Activated CD4-positive, alpha-beta T cell treated with anti-CD3 and anti-CD28 coated beads for 24 hours (primary cell): ENCODE results near the gene CHMP6.

Source experiments
- DNase-seq, 2 donors: peaks; one replicate each; pipeline ENCODE4 v3.0.0-alpha.2; 2020; ENCODE audit warnings: low read depth in 2 of 2

Gene CHMP6

DNA sequence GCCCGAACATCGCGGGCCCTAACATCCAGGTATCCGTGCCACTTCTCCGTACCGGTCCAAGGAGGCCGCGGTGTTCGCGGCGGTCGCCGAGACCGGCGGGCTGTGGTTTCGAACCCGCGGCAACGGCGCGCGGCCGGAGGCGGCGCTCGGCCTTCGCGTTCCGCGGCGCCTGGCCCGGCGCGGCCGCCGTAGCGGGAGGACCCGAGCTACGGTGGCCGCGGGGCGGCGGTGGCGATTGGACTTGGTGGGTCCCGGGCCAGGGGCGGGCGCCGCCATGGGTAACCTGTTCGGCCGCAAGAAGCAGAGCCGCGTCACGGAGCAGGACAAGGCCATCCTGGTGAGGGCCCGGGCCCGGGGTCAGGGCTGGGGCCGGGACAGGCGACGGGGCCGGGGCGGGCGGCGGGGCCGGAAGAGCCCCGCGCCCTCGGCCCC lies at the start of gene CHMP6:
TSS of gene CHMP6 (plus strand) at position 197 of the 432 bp plus-strand sequence. CDS start at position 275, 78 bp downstream.
- DNase-seq: peak; percentile 53 to 66

- no peak for DNase-seq
Observed at GRCh38 chr17:80942423-80943345, 49.0 kb upstream of the CHMP6 start.

DNA sequence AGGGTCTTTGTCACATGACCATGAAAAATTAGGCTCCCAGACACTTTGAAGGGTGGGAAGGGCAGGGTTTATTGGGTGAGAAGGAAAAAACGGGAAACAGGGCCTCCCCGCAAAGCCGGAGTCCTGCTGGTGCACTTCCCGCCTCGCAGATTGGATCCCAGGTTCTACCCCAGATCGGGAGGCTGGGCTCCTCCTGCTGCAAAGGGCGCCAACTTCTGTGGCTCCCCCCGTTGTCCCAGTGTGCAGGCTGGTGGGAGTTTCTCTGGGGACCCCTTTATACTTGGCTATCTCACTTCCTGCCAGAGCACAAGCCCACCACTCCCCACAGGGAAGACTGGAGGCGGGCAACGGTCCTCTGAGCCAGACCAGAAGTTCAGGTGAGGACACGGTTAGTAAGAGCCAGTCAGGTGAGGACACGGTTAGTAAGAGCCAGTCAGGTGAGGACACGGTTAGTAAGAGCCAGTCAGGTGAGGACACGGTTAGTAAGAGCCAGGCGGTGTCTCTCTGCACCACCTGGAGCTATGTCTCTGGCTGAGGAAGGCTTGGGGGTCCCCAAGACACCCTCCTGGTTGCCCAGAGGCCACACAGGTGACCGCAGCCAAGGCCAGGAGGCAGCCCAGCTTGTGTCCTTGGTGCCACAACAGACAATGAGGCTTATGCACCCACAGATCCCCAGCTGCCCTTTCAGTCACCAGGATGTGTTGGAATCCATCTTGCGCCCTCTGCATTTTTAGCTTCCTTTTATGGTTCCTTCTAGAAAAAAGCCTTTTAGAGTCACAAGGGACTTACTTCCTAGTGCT lies 48.1 kb upstream of the CHMP6 start:
- DNase-seq: no peak

DNA sequence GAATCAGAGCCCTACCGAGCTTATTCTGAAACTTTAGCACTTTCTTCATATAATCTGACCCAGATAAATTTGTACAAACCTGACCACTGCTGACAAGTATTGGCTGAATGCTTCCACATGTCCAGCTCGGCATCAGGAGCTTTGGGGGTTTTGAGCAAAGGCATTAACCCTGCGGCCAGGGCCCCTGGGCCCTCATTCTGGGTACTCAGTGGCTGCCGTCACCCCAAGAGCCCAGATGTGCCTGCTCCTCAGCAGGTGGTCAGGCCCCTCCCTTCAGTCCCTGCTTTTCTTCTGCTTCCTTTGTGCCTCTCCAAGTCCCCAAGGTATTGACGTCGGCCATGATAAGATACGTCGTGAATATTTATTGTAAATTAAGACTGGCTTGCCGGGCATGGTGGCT lies 47.3 kb upstream of the CHMP6 start:
- DNase-seq: no peak

DNA sequence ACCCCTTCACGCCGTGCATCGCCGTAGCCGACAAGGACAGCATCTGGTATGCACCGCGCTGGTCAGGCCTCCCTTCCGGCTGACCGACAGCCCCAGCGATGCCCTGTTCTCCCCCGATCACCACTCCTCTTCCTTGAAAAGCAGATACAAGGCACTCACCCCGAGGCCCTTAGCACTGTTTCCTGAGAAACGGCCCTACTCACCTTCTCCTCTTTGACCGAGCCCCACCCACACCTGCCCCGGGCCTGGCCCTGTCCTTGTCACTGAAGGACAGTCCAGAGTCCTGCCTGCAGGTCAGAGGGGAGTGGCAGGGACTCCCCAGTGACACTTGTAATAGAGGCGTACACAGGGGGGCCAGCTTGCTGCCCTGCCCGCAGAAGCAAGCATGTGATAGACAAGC lies 45.9 kb upstream of the CHMP6 start:
- DNase-seq: no peak

- DNase-seq: no peak
Observed at GRCh38 chr17:80946449-80946848, 45.2 kb upstream of the CHMP6 start.

- no peak for DNase-seq
Observed at GRCh38 chr17:80947200-80947940, 44.3 kb upstream of the CHMP6 start.

- no peak for DNase-seq
Observed at GRCh38 chr17:80948019-80948975, 43.3 kb upstream of the CHMP6 start.

DNA sequence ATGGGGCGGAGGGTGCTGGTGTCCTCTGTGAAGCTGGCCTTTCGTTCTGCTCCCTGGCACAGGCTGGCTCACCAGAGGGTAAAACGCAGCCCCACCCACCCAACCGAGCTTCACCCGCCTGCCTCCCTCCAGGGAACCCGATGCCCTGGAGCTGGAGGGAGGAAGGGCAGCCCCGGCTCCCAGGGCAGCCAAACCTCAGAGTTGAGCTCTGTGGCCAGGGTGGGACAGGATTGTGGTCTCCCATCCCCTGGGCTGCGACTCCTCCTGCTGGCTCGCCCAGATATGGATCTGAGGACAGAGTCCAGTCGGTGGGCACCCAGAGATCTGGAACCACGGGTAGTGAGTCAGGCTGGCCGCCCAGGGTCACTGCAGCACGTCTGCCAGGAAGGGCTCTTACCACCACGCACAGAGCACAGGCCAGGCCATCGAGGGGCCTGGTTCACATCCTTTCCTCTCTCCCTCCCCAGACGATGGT lies 42.6 kb upstream of the CHMP6 start:
- no peak for DNase-seq

DNA sequence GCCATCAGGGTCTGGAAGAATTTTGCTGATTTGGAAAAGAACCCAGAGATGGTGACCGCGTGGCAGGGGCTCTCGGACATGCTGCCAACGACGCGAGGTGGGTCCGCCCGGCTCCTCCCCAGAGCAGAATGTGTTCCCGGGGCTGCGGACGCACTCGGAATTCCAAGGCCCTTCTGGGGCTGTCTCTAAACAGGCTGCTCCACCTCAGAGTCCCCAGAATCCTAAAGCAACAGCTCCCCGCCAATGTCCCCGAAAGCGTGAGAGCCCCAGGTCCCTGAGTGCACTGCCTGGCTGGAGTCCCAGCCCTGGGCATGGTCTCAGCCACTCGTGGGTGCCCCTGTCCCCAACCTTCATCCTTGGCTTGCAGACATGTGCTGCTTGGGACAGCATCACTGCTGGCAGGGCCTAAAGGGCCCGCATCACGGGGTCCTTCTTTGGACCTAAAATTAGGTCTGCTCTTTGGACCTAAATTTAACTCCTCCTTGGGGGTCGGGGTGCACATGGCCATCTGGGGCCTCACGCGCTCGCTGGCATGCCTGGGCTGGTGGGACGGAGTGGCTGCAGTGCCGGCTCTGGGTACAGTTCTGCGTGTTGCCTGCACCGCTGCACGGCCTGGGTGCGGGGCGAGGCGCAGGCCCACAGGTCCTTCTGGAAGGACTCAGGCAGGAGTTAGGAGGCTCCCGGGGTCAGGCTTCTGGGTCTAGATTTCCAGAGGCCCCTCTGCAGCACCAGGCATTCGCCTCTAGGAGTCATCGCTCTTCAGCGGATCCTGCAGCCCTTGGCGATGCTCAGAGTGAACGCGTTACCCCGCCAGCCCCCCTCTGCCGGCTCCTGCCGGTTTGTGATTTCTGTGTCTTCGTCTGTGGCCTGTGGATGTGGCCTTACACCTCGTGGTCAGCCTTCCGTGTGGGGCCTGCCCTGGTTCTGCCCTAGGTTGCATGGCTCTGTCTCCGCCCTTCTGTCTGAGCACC lies 41.9 kb upstream of the CHMP6 start:
- no peak for DNase-seq

- DNase-seq: no peak
Observed at GRCh38 chr17:80950466-80951120, 41.0 kb upstream of the CHMP6 start.

DNA sequence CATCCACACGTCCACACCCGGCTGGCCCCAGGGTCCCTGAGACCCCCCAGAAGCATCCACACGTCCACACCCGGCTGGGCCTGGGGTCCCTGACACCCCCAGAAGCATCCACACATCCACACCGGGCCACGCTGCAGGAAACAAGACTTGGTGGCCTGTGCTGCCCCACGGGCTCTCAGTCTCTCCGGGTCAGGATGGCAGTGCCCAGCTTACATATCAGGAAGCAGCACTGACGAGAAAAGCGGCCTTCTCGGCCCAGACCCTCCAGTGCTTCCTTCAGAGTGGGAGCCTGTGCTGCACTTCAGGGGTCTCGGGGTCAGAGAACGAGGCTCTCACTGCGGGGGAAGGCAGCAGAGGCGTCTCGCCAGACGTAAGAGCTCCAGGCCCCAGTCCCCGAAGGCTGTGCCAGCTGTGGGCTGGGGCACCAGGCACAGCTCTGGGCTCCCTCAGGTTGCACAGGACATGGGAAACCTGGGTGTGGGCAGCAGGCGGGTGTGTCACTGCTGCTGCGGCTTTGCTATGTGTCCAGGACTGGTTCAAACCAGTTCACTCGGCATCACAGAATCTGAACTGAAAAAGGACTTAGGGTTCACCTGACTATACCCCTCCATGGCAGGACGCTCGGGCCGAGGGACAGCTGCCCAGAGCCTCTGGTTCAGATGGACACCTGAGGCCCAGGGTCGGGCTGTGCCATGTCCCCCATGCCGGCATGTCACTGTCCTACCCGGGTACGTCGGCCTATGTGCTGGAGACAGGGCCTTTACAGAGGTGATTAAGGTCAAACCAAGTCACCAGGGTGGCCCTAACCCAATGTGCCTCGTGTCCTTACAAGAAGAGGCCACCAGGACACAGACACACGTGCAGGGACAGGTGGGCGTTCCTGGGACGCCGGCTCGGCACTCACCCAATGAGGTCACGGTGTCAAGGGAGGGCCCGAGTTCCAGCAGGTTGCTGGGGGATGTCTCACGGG lies 40.2 kb upstream of the CHMP6 start:
- no peak for DNase-seq

- DNase-seq: no peak
Observed at GRCh38 chr17:80952291-80952690, 39.4 kb upstream of the CHMP6 start.

GRCh38 chr17:80953471-80954315 lies 37.9 kb upstream of the CHMP6 start:
- no peak for DNase-seq

DNA sequence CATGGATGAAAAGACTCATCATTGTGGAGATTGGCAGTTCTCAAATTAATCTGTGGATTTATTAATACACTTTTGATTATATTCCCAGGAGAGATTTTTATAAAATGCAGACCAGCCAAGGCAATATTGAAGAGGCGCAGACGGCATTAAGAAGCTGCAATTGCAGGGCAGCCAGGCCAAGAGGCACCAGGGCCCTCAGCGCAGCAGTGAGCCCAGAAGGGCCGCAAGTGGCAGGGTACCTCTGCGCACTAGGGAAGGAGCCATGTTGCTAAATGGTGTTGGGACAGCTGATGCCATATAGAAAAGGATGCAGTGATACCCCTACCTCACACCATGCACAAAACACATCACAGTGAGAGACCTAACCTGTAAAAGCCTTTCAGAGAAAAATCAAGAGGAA lies 36.6 kb upstream of the CHMP6 start:
- DNase-seq: no peak

DNA sequence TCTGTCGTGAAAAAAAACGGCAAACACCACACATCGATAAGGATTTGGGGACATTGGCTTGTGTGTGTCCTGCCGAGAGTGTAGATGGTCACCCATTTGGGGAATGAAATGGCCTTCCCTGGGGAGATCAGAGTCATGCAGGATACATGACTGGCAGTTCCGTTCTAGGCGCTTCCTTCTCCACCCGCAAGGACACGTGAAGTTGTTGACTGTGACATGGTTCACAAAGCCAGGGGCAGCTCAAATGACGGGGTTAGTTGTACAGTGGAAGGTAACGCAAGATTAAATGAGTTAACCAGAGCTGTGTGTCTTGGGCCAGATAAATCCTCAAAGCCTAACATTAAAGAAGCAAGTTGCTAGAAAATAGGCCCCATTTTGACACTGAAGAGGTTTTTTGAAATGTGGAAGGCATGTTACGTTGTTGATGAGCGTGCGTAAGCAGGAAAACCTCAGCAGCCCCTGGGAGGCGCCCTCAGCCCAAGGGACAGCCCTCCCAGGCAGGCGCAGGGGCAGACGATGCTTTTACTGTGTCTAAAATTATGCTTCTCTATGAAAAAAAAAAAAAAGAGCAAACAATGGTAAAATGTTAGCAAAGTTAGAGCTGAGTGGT lies 35.9 kb upstream of the CHMP6 start:
- no peak for DNase-seq
